GM12891 (cell line): Measurements from ENCODE around the gene PLP2.

Experiments used
- POLR2A ChIP-seq: IDR thresholded peaks from 2 replicates; pipeline ENCODE4 v1.6.1; 2011; ENCODE audit warnings: low read depth, low read length, control low read depth
- POLR2AphosphoS5 ChIP-seq: IDR thresholded peaks from 2 replicates; pipeline ENCODE4 v1.6.1; 2011; ENCODE audit warnings: low read depth, low read length, control low read depth

- TF ChIP-seq POLR2A (no peak), POLR2AphosphoS5 (no peak)
These were observed 34.8 kb downstream of the PLP2 start for GRCh38 chrX:49206543-49206942.
